HEK293 (cell line): ENCODE measurements around the gene CADM4.

Experiments used
- CTCF ChIP-seq: fragments of 450-650 bp; formaldehyde crosslinking; IDR thresholded peaks from 2 replicates; pipeline ENCODE4 v1.5.1; 2016; ENCODE audit warnings: missing biosample characterization, missing genetic modification characterization
- MYNN ChIP-seq: fragments of 450-650 bp; formaldehyde crosslinking; IDR thresholded peaks from 2 replicates; pipeline ENCODE4 v1.5.1; 2016; ENCODE audit warnings: missing biosample characterization, missing genetic modification characterization, borderline replicate concordance
- REST ChIP-seq: fragments of 450-650 bp; formaldehyde crosslinking; IDR thresholded peaks from 2 replicates; pipeline ENCODE4 v1.5.1; 2016; ENCODE audit warnings: missing biosample characterization, missing genetic modification characterization
- ZBTB8A ChIP-seq: fragments of 450-650 bp; formaldehyde crosslinking; IDR thresholded peaks from 2 replicates; pipeline ENCODE4 v1.5.1; 2016; ENCODE audit warnings: missing biosample characterization, missing genetic modification characterization
- ZNF133 ChIP-seq: fragments of 450-650 bp; formaldehyde crosslinking; IDR thresholded peaks from 2 replicates; pipeline ENCODE4 v1.5.1; 2016; ENCODE audit warnings: missing biosample characterization, missing genetic modification characterization
- ZNF184 ChIP-seq: fragments of 450-650 bp; IDR thresholded peaks from 2 replicates; pipeline ENCODE4 v1.5.1; 2018; ENCODE audit warnings: missing biosample characterization, mild to moderate bottlenecking, missing genetic modification characterization
- ZNF521 ChIP-seq: fragments of 450-650 bp; formaldehyde crosslinking; IDR thresholded peaks from 2 replicates; pipeline ENCODE4 v1.5.1; 2017; ENCODE audit warnings: missing biosample characterization, mild to moderate bottlenecking, missing genetic modification characterization

GRCh38 chr19:43612374-43612773, 27.3 kb downstream of the CADM4 start:
- TF ChIP-seq REST (no peak), ZBTB8A (tag by site-specific recombination) (no peak), ZNF521 (tag by site-specific recombination) (no peak), CTCF (tag by site-specific recombination) (no peak), ZNF133 (no peak), MYNN (no peak), ZNF184 (tag by site-specific recombination) (no peak)
